Nephron progenitor cell (in vitro differentiated cells): ENCODE measurements around the gene RBM20.

Experiments
- DNase-seq: peaks from one replicate; pipeline ENCODE4 v3.0.0; 2021
- H3K27ac Mint-ChIP-seq: 2 replicates; pipeline ENCODE4 v1.8.0; 2021; ENCODE audit warnings: mild to moderate bottlenecking, moderate library complexity, mixed read lengths
- H3K27me3 Mint-ChIP-seq: 2 replicates; pipeline ENCODE4 v1.8.0; 2021; ENCODE audit warnings: mild to moderate bottlenecking, low read depth, mixed read lengths; ENCODE audit not compliant: poor library complexity
- H3K36me3 Mint-ChIP-seq: 2 replicates; pipeline ENCODE4 v1.8.0; 2021; ENCODE audit warnings: low read depth, mixed read lengths
- H3K4me1 Mint-ChIP-seq: 2 replicates; pipeline ENCODE4 v1.8.0; 2021; ENCODE audit warnings: mixed read lengths
- H3K4me3 Mint-ChIP-seq: 2 replicates; pipeline ENCODE4 v1.8.0; 2021; ENCODE audit warnings: mild to moderate bottlenecking, moderate library complexity, mixed read lengths
- H3K9me3 Mint-ChIP-seq: 2 replicates; pipeline ENCODE4 v1.8.0; 2021; ENCODE audit warnings: mild to moderate bottlenecking, moderate library complexity, mixed read lengths
- CTCF ChIP-seq: fragments of 200-600 bp; sonication (generic); IDR thresholded peaks from 2 replicates; pipeline ENCODE4 v1.5.0; 2021; ENCODE audit warnings: antibody characterized with exemption

RBM20 gene

GRCh38 chr10:110793128-110793812 lies 149.1 kb downstream of the RBM20 start:
- Mint-ChIP-seq H3K27ac (peak overlapping the region; percentile 87), H3K4me1 (peaks cover 73% of the 10 kb centered on the region), H3K9me3 (no peaks in the 10 kb centered on the region), H3K27me3 (peaks cover 2% of the 10 kb centered on the region), H3K36me3 (no peaks in the 10 kb centered on the region), H3K4me3 (no peak overlapping the region)
- no peak for DNase-seq
- no peak for TF ChIP-seq CTCF

- Mint-ChIP-seq H3K36me3 (no peaks in the 10 kb centered on the region), H3K9me3 (no peaks in the 10 kb centered on the region), H3K4me3 (no peak overlapping the region), H3K4me1 (peaks cover 67% of the 10 kb centered on the region), H3K27ac (peak overlapping the region; percentile 53), H3K27me3 (no peaks in the 10 kb centered on the region)
- TF ChIP-seq CTCF = no peak
- no peak for DNase-seq
These were observed 149.8 kb downstream of the RBM20 start for GRCh38 chr10:110793886-110794285.

GRCh38 chr10:110794808-110795207 lies 150.7 kb downstream of the RBM20 start:
- Mint-ChIP-seq H3K4me3 (no peak overlapping the region), H3K4me1 (peaks cover 58% of the 10 kb centered on the region), H3K9me3 (no peaks in the 10 kb centered on the region), H3K27ac (no peak overlapping the region), H3K36me3 (no peaks in the 10 kb centered on the region), H3K27me3 (no peaks in the 10 kb centered on the region)
- no peak for TF ChIP-seq CTCF
- no peak for DNase-seq

GRCh38 chr10:110797416-110797815 lies 153.3 kb downstream of the RBM20 start:
- no peak overlapping the region for H3K27ac Mint-ChIP-seq
- DNase-seq = no peak
- no peaks in the 10 kb centered on the region for H3K9me3 Mint-ChIP-seq
- H3K36me3 Mint-ChIP-seq = peaks cover 12% of the 10 kb centered on the region
- peaks cover 34% of the 10 kb centered on the region for H3K4me1 Mint-ChIP-seq
- no peak overlapping the region for H3K4me3 Mint-ChIP-seq
- no peaks in the 10 kb centered on the region for H3K27me3 Mint-ChIP-seq
- no peak for TF ChIP-seq CTCF

GRCh38 chr10:110798340-110798739 lies 154.2 kb downstream of the RBM20 start:
- no peak overlapping the region for H3K4me3 Mint-ChIP-seq
- peaks cover 12% of the 10 kb centered on the region for H3K36me3 Mint-ChIP-seq
- peaks cover 31% of the 10 kb centered on the region for H3K4me1 Mint-ChIP-seq
- H3K9me3 Mint-ChIP-seq = no peaks in the 10 kb centered on the region
- no peak for DNase-seq
- no peak for TF ChIP-seq CTCF
- no peak overlapping the region for H3K27ac Mint-ChIP-seq
- H3K27me3 Mint-ChIP-seq = no peaks in the 10 kb centered on the region

- peaks cover 22% of the 10 kb centered on the region for H3K4me1 Mint-ChIP-seq
These were observed 158.0 kb downstream of the RBM20 start for GRCh38 chr10:110802090-110802489.

More at GRCh38 chr10:110802090-110802489, 158.0 kb downstream of the RBM20 start:
- Mint-ChIP-seq H3K9me3 (no peaks in the 10 kb centered on the region), H3K36me3 (peaks cover 12% of the 10 kb centered on the region), H3K27ac (no peak overlapping the region), H3K4me3 (no peak overlapping the region), H3K27me3 (no peaks in the 10 kb centered on the region)
- DNase-seq = no peak
- no peak for TF ChIP-seq CTCF
